NT2/D1 (cell line): ENCODE measurements around the gene SEC23B.

Experiments used
- SUZ12 ChIP-seq: IDR thresholded peaks from 2 replicates; pipeline ENCODE4 v1.6.1; 2011; ENCODE audit not compliant: insufficient read length, insufficient read depth; ENCODE audit errors: extremely low read depth
- YY1 ChIP-seq: IDR thresholded peaks from 2 replicates; pipeline ENCODE4 v1.6.1; 2011; ENCODE audit not compliant: insufficient read length, insufficient read depth
- ZNF274 ChIP-seq: IDR thresholded peaks from 2 replicates; pipeline ENCODE4 v1.6.1; 2011; ENCODE audit warnings: mild to moderate bottlenecking, low read depth, low read length

GRCh38 chr20:18580012-18580411 is 72.3 kb downstream of the SEC23B start:
- TF ChIP-seq ZNF274 (no peak), YY1 (no peak), SUZ12 (no peak)
